GM19438 (cell line): ENCODE results near the gene IL22RA1.

Experiments used
- ATAC-seq: cut with Tn5 transposase; IDR thresholded peaks from one replicate; pipeline ENCODE4 v1.9.1; 2021; ENCODE audit warnings: low read depth; ENCODE audit not compliant: unreplicated experiment

IL22RA1 gene

DNA sequence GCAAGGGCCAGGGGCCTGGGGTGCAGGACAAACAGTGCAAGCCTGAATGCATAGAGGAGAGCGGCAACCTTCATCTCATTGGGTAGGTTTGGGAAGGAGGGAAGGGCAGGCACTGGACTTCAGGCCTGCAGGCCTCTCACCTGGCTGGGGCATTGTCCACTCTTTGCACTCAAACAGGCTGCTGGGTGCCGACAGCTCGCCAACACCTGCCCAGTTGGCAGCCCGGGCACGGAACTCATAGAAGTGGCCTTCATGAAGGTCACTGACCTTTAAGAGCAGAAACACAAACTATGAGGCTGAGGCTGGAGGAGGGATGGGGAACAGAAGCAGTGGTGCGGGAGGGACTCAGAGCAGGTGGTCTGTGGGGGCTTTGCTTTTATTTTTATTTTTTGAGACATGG, 61.8 kb downstream of the IL22RA1 start:
- no peak for ATAC-seq

GRCh38 chr1:24080131-24080530, 62.8 kb downstream of the IL22RA1 start:
- no peak for ATAC-seq

GRCh38 chr1:24077278-24077978, 65.5 kb downstream of the IL22RA1 start:
- no peak for ATAC-seq

- ATAC-seq: no peak
Observed at GRCh38 chr1:24075946-24076345, 67.0 kb downstream of the IL22RA1 start.

DNA sequence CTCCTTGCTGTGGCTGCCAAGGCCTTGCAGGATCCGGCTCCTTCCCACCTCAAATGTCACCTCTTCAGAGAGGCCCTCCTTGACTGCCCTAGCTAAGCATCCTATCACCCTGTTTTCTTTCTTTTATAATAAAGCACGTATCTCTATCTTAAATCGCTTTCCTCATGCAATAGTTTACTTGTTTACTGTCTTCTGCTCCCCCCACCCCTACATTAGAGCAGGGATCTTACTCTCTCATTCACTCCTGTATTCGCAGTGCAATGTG, 67.4 kb downstream of the IL22RA1 start:
- ATAC-seq: no peak

DNA sequence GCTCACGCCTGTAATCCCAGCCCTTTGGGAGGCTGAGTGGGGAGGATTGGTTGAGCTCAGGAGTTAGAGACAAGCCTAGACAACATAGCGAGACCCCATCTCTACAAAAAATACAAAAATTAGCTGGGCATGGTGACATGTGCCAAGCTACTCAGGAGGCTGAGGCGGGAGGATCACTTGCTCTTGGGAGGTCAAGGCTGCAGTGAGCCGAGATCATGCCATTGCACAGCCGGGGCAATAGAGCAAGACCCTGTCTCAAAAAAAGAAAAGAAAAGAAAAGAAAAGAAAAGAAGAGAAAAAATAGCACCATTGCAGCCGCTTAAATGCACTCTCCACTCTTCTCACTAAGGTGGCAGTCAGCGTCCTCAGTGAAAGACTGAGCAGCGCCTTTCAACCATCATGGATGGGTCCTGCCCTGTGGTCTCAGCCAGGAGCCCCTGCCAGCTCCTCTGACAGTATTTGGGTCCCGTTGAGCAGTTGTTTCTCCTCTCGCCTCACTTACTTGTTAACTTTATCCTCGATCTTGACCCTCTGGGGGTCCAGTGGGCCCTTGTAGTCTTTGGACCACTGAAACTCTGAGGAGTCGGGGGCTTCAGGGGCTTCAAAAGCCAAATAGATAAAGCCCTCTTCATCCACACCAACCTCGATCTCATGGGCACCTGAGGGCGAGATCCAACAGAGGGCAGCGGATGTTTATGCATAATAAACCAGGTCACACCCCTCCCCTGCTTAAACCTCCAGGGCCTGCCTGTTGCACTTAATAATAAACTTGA, 67.9 kb downstream of the IL22RA1 start:
- no peak for ATAC-seq

- ATAC-seq: no peak
Observed at GRCh38 chr1:24074196-24074595, 68.7 kb downstream of the IL22RA1 start.

- no peak for ATAC-seq
Observed at GRCh38 chr1:24071941-24072340, 71.0 kb downstream of the IL22RA1 start.

GRCh38 chr1:24070821-24071393, 72.0 kb downstream of the IL22RA1 start:
- no peak for ATAC-seq

DNA sequence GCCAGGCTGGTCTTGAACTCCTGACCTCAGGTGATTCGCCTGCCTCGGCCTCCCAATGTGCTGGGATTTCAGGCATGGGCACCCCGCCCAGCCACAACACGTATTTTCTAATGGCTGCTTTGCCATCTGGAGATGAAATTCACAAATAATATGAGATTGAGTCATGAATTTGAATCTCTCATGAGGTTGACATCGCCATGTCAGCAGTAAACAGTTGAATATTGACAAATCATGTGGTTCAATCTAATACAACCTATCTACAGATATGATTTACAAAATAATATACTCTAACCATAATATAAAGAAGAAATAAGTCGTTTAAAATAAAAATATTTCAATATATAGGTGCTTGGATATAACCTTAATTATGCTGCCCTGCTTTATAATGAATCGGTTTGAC, 73.1 kb downstream of the IL22RA1 start:
- ATAC-seq: no peak
